GM12878 (cell line): Measurements from ENCODE around the gene HTT-AS. TPM values are rescaled to one million over a fixed set of nuclear protein-coding genes. Genes with fewer than 3 reads are reported as not detected.

ENCODE experiments used
- ATAC-seq: fragments of 200-7000 bp; cut with Tn5 transposase; 3 replicates; pipeline ENCODE4 v1.9.1; 2020; ENCODE audit warnings: mild to moderate bottlenecking, moderate library complexity
- BruUV-seq: library from RNA; stranded (reverse); fragments of 400-500 nt; replicated peaks from 2 replicates; lab custom pipeline; 2021; lab: Mats Ljungman, UMichigan
- CTCF ChIA-PET: fragments of 300-600 bp; sonication (Branson Sonifier 250); formaldehyde crosslinking; extraction: SDS; loops from one replicate; lab custom pipeline; 2021; ENCODE audit warnings: inconsistent platforms; lab: Yijun Ruan, JAX
- POLR2A ChIA-PET: fragments of 350-600 bp; formaldehyde crosslinking; extraction: SDS; loops from one replicate; lab custom pipeline; 2021; ENCODE audit warnings: inconsistent platforms; lab: Charles Lee
- RAD21 ChIA-PET: fragments of 300-600 bp; sonication (Branson Sonifier 250); formaldehyde crosslinking; loops from one replicate; lab custom pipeline; 2023; ENCODE audit warnings: antibody characterized with exemption; ENCODE audit not compliant: unreplicated experiment; lab: Charles Lee
- SMC1A ChIA-PET: fragments of 300-600 bp; sonication (Branson Sonifier 250); formaldehyde crosslinking; loops from one replicate; lab custom pipeline; 2023; ENCODE audit not compliant: unreplicated experiment, uncharacterized antibody; lab: Charles Lee
- DNase-seq: peaks from one replicate; pipeline ENCODE4 v3.0.0-alpha.2; 2011; ENCODE audit warnings: low read depth, low spot score
- FAIRE-seq: peaks from 3 replicates; lab custom pipeline; 2011; peaks lifted over from hg19 to GRCh38; lab: Jason Lieb, UNC
- H2AFZ ChIP-seq: 2 replicates; pipeline ENCODE4 v1.6.0; 2011; ENCODE audit warnings: low read depth, low read length, control low read depth; ENCODE audit not compliant: control insufficient read depth
- H3K27ac ChIP-seq: 2 replicates; pipeline ENCODE4 v1.5.1; 2011; ENCODE audit warnings: control low read depth; ENCODE audit not compliant: control insufficient read depth, insufficient read depth
- H3K27me3 ChIP-seq, 2 experiments: replicated peaks in 1 of 2; 2 replicates each; pipeline versions ENCODE4 v1.6.0 to v1.6.1; 2011; ENCODE audit warnings: low read length in 1 of 2; ENCODE audit not compliant: control insufficient read depth in 2 of 2, insufficient read depth in 2 of 2
- H3K36me3 ChIP-seq, 2 experiments: 2 replicates each; pipeline ENCODE4 v1.5.1; 2011; ENCODE audit warnings: low read length in 1 of 2; ENCODE audit not compliant: control insufficient read depth in 2 of 2, insufficient read depth in 2 of 2
- H3K4me1 ChIP-seq: 2 replicates; pipeline ENCODE4 v1.6.1; 2011; ENCODE audit warnings: mild to moderate bottlenecking, low read length, moderate library complexity, mixed read lengths; ENCODE audit not compliant: control insufficient read depth, insufficient read depth
- H3K4me2 ChIP-seq: 2 replicates; pipeline ENCODE4 v1.6.0; 2011; ENCODE audit warnings: control low read depth; ENCODE audit not compliant: control insufficient read depth, insufficient read depth
- H3K4me3 ChIP-seq: fragments of 200-600 bp; sonication (generic); 2 replicates; pipeline ENCODE4 v1.5.1; 2016
- H3K79me2 ChIP-seq: 2 replicates; pipeline ENCODE4 v1.6.0; 2011; ENCODE audit warnings: low read length; ENCODE audit not compliant: control insufficient read depth, insufficient read depth
- H3K9ac ChIP-seq: 2 replicates; pipeline ENCODE4 v1.8.0; 2011; ENCODE audit warnings: low read length, control low read depth, mixed read lengths; ENCODE audit not compliant: control insufficient read depth, insufficient read depth
- H3K9me3 ChIP-seq: replicated peaks from 3 replicates; pipeline ENCODE4 v1.5.1; 2011; ENCODE audit warnings: mild to moderate bottlenecking, low read length; ENCODE audit not compliant: control insufficient read depth, insufficient read depth
- H4K20me1 ChIP-seq: 2 replicates; pipeline ENCODE4 v1.6.0; 2011; ENCODE audit not compliant: control insufficient read depth, insufficient read depth
- ASH2L ChIP-seq: fragments of 300-600, 200-600 bp; sonication (generic); IDR thresholded peaks from 2 replicates; pipeline ENCODE4 v1.6.1; 2017; ENCODE audit warnings: low read depth, mild to moderate bottlenecking, borderline replicate concordance
- BCL11A ChIP-seq: IDR thresholded peaks from 2 replicates; pipeline ENCODE4 v1.6.1; 2011; ENCODE audit warnings: low read depth, low read length
- BRCA1 ChIP-seq: IDR thresholded peaks from 2 replicates; pipeline ENCODE4 v1.6.1; 2011; ENCODE audit warnings: low read depth, low read length, improper control_type of control experiment
- FOXK2 ChIP-seq: fragments of 450-650 bp; IDR thresholded peaks from 2 replicates; pipeline ENCODE4 v1.6.1; 2017; ENCODE audit warnings: mild to moderate bottlenecking, moderate library complexity
- IKZF2 ChIP-seq, 2 experiments: fragments of 450-650 bp; IDR thresholded peaks; 2 replicates each; pipeline ENCODE4 v1.6.1; 2017; ENCODE audit warnings: mild to moderate bottlenecking in 2 of 2, moderate library complexity in 2 of 2
- MYC ChIP-seq: IDR thresholded peaks from 2 replicates; pipeline ENCODE4 v1.6.1; 2011; ENCODE audit warnings: mild to moderate bottlenecking, low read length, moderate library complexity, inconsistent platforms; ENCODE audit not compliant: insufficient read depth, insufficient replicate concordance, insufficient read length, severe bottlenecking
- POLR2AphosphoS5 ChIP-seq: IDR thresholded peaks from 2 replicates; pipeline ENCODE4 v1.6.1; 2011; ENCODE audit warnings: mild to moderate bottlenecking, low read length, inconsistent platforms
- TCF7 ChIP-seq: IDR thresholded peaks from 2 replicates; pipeline ENCODE4 v1.6.1; 2014; ENCODE audit warnings: antibody characterized with exemption, borderline replicate concordance
- ZNF207 ChIP-seq: fragments of 450-650 bp; IDR thresholded peaks from 2 replicates; pipeline ENCODE4 v1.6.1; 2014; ENCODE audit warnings: antibody characterized with exemption, mild to moderate bottlenecking, borderline replicate concordance
- WGBS: methylation state at CpG from one replicate; pipeline ENCODE4 v1.1.6; 2016; ENCODE audit warnings: low lambda C conversion rate; ENCODE audit not compliant: insufficient replicate concordance, insufficient coverage; ENCODE audit errors: missing lambda C conversion rate; 5-methylcytosine and 5-hydroxymethylcytosine counted together
- in situ Hi-C: fragments of 300-500 bp; cut with MboI; formaldehyde crosslinking; loops from 9 replicates; pipeline ENCODE4 v1.14.3; 2018; ENCODE audit warnings: mixed read lengths
- intact Hi-C: fragments of 100-400 bp; cut with micrococcal nuclease; formaldehyde crosslinking; loops from one replicate; pipeline ENCODE4 v1.14.2; 2022; ENCODE audit not compliant: unreplicated experiment
- polyA plus RNA-seq, 11 experiments: library from polyadenylated mRNA; depleted of rRNA in 4 of 11; unstranded in 6 of 11; stranded (reverse) in 5 of 11; fragments of >200 nt; fragmentation: Nextera tagmentation in 4 of 11; fragmentation: Illumina TruSeq in 1 of 11; extraction: Ambion mirVana in 4 of 11; extraction: Trizol in 1 of 11; gene quantifications; 1 replicate in 1 of 11; 2 replicates in 10 of 11; pipeline versions ENCODE4 v1.2.1 to v1.2.3, GENCODE V29; 2011 to 2016; ENCODE audit warnings: inconsistent platforms in 2 of 11, missing spikeins in 2 of 11, low read depth in 1 of 11
- total RNA-seq, 4 experiments: library from RNA; depleted of rRNA in 3 of 4; stranded (reverse); fragments of >200 nt in 3 of 4; fragmentation: Illumina TruSeq in 1 of 4; extraction: Trizol in 1 of 4; gene quantifications; 2 replicates each; pipeline versions ENCODE4 v1.2.1 to v1.2.3, GENCODE V29; 2013 to 2021
- TF ChIP-seq, protein P1 (sequence below): fragments of 450-650 bp; IDR thresholded peaks from 2 replicates; pipeline ENCODE4 v1.6.1; 2017; ENCODE audit warnings: antibody characterized with exemption, mild to moderate bottlenecking, moderate library complexity

Gene HTT-AS
- total and polyA plus RNA-seq, 10 of the 15 experiments (the other 5 are each of a cell fraction or from before 2014, with no cell fraction given) = not detected

DNA sequence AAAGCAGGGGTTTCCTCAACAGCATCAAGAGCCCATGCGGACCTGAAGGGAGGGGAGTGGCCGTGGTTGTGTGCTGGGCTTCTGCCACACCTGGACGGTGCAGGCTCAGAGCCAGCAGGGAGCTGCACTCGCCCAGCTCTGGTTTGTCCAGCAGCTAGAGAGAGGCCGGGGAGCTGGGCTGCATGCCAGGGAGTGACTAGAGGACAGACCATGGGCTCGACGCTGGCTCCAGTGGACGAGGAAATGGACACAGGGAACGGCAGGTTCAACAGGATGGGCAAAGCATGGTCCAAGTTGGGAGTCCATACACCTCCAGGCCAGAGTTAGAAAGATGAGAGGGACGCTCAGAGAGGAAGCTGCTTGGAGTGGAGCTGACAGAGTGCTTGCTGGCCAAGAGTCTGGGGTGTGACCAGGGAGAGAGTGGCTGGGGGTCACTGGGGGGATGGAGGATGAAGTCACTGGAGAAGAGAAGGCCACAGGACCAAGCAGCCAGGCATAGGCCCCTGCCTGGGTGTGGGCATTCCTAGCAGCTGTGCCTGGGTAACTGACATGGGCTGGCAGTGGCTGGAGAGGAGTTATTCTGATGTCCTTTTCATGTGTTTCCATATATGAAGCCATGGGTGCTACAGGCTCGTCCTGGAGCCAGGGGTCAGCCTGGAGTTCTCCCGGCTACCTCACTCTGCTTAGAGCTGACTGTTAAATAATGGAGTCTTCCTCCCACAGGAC is 42.8 kb downstream of the HTT-AS start:
- no peak overlapping the region for H3K9ac ChIP-seq
- H2AFZ ChIP-seq = no peak overlapping the region
- ChIA-PET SMC1A (no interaction called here), CTCF (interaction anchor here (0.7 to 2.8 kb wide), 3 partner anchors 18 to 54 kb away, joined by 4 to 12 read pairs (median 8); no protein-coding TSS in a partner anchor), POLR2A (no interaction called here), RAD21 (no interaction called here)
- H3K27ac ChIP-seq = no peak overlapping the region
- TF ChIP-seq BCL11A = no peak
- TF ChIP-seq MYC = no peak
- no peak for TF ChIP-seq FOXK2
- TF ChIP-seq BRCA1 = no peak
- TF ChIP-seq, protein P1, sequence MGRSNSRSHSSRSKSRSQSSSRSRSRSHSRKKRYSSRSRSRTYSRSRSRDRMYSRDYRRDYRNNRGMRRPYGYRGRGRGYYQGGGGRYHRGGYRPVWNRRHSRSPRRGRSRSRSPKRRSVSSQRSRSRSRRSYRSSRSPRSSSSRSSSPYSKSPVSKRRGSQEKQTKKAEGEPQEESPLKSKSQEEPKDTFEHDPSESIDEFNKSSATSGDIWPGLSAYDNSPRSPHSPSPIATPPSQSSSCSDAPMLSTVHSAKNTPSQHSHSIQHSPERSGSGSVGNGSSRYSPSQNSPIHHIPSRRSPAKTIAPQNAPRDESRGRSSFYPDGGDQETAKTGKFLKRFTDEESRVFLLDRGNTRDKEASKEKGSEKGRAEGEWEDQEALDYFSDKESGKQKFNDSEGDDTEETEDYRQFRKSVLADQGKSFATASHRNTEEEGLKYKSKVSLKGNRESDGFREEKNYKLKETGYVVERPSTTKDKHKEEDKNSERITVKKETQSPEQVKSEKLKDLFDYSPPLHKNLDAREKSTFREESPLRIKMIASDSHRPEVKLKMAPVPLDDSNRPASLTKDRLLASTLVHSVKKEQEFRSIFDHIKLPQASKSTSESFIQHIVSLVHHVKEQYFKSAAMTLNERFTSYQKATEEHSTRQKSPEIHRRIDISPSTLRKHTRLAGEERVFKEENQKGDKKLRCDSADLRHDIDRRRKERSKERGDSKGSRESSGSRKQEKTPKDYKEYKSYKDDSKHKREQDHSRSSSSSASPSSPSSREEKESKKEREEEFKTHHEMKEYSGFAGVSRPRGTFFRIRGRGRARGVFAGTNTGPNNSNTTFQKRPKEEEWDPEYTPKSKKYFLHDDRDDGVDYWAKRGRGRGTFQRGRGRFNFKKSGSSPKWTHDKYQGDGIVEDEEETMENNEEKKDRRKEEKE = no peak
- no peak for TF ChIP-seq POLR2AphosphoS5
- no peak for TF ChIP-seq ZNF207
- no peak for TF ChIP-seq ASH2L
- TF ChIP-seq TCF7 = no peak
- no peak for TF ChIP-seq IKZF2 (IDR thresholded peaks at IDR 0.05)
- no peaks in the 10 kb centered on the region for H3K36me3 ChIP-seq
- H4K20me1 ChIP-seq = no peaks in the 10 kb centered on the region; the same call in 1 of the 2 replicates
- H3K27me3 ChIP-seq = peaks cover 0 to 3% of the 10 kb centered on the region in 2 experiments; a peak in 1 of 4 replicates
- intact Hi-C loops = no loop called here
- H3K9me3 ChIP-seq = no peaks in the 10 kb centered on the region
- WGBS = 51% methylated on average over 12 of the region's 12 CpGs
- in situ Hi-C loops = loop anchor here (10.0 kb wide), 1 partner anchor 57 kb away; no protein-coding TSS in a partner anchor
- no peaks in the 10 kb centered on the region for H3K79me2 ChIP-seq
- DNase-seq = no peak
- no peak overlapping the region for H3K4me3 ChIP-seq
- ATAC-seq = no peak
- no peak for FAIRE-seq
- BruUV-seq = no TSS peak
- no peak overlapping the region for H3K4me2 ChIP-seq
- H3K4me1 ChIP-seq = no peaks in the 10 kb centered on the region; the same call in 1 of the 2 replicates
